HL-60 (cell line): ENCODE measurements around the gene MMP25.
"Not testable (repeated sequence)": the region's sequence is repeated elsewhere in the genome, so short reads cannot be mapped to it uniquely, and the experiment has no call there.

Source experiments
- DNase-seq, 2 experiments: peaks; one replicate each; pipeline ENCODE4 v3.0.0-alpha.2; 2010 to 2020; ENCODE audit warnings: low read depth in 1 of 2, low spot score in 1 of 2
- H3K27ac ChIP-seq: fragments of 250-450 bp; sonication (Bioruptor Pico); replicated peaks from 2 replicates; pipeline ENCODE4 v1.5.1; 2020; ENCODE audit warnings: mild to moderate bottlenecking, moderate library complexity
- H3K27me3 ChIP-seq: fragments of 250-450 bp; sonication (Bioruptor Pico); 2 replicates; pipeline ENCODE4 v1.5.1; 2021; ENCODE audit warnings: mild to moderate bottlenecking, moderate library complexity; ENCODE audit not compliant: insufficient read depth, poor library complexity, severe bottlenecking
- H3K4me3 ChIP-seq: replicated peaks from 2 replicates; pipeline ENCODE4 v1.5.1; 2011; ENCODE audit warnings: mild to moderate bottlenecking, control low read depth, low read length; ENCODE audit not compliant: insufficient read depth
- CTCF ChIP-seq: IDR thresholded peaks from one replicate; pipeline ENCODE4 v1.5.1; 2011; ENCODE audit warnings: low read length, control low read depth, inconsistent platforms; ENCODE audit not compliant: insufficient read depth
- GABPA ChIP-seq: IDR thresholded peaks from 2 replicates; pipeline ENCODE4 v1.6.1; 2012; ENCODE audit warnings: low read depth
- POLR2AphosphoS5 ChIP-seq: IDR thresholded peaks from 2 replicates; pipeline ENCODE4 v1.6.1; 2012; ENCODE audit warnings: low read depth
- REST ChIP-seq: IDR thresholded peaks from 2 replicates; pipeline ENCODE4 v1.6.1; 2012; ENCODE audit warnings: low read depth; ENCODE audit not compliant: insufficient replicate concordance
- SPI1 ChIP-seq: IDR thresholded peaks from 2 replicates; pipeline ENCODE4 v1.6.1; 2012; ENCODE audit warnings: low read depth, mild to moderate bottlenecking, borderline replicate concordance

MMP25 gene

GRCh38 chr16:3050487-3050886, 4.1 kb downstream of the MMP25 start:
- TF ChIP-seq POLR2AphosphoS5, result no peak
- no peak for TF ChIP-seq REST
- TF ChIP-seq SPI1, result no peak
- no peak for TF ChIP-seq GABPA
- TF ChIP-seq CTCF, result no peak
- peak in 1 of 2 experiments; percentile 73 for DNase-seq
- Histone ChIP-seq H3K27ac (peak overlapping the region; percentile 78), H3K4me3 (no peak overlapping the region), H3K27me3 (peaks cover 2% of the 10 kb centered on the region)

GRCh38 chr16:3051009-3051408, 4.6 kb downstream of the MMP25 start:
- no peak for TF ChIP-seq REST
- no peak for TF ChIP-seq CTCF
- no peak for TF ChIP-seq GABPA
- TF ChIP-seq SPI1, result no peak
- no peak for TF ChIP-seq POLR2AphosphoS5
- no peaks in the 10 kb centered on the region for H3K27me3 ChIP-seq
- H3K4me3 ChIP-seq, result no peak overlapping the region
- peak overlapping the region; percentile 78 for H3K27ac ChIP-seq
- DNase-seq, result no peak

GRCh38 chr16:3051494-3051893, 5.1 kb downstream of the MMP25 start:
- DNase-seq, result peak in 1 of 2 experiments; percentile 71
- Histone ChIP-seq H3K27ac (peak overlapping the region; percentile 78), H3K4me3 (no peak overlapping the region), H3K27me3 (no peaks in the 10 kb centered on the region)
- TF ChIP-seq SPI1, result peak; percentile 54; the same call in 1 of the 2 replicates
- TF ChIP-seq GABPA, result no peak
- TF ChIP-seq POLR2AphosphoS5, result no peak
- no peak for TF ChIP-seq REST
- no peak for TF ChIP-seq CTCF

GRCh38 chr16:3052571-3053329, 6.4 kb downstream of the MMP25 start:
- not testable (repeated sequence) for H3K4me3 ChIP-seq, H3K27me3 ChIP-seq
- DNase-seq, result peak in 1 of 2 experiments; percentile 36
- H3K27ac ChIP-seq, result peak overlapping the region; percentile 78; the same call in 1 of the 2 replicates

GRCh38 chr16:3053330-3053710, 7.0 kb downstream of the MMP25 start:
- H3K27ac ChIP-seq, result peak overlapping the region; percentile 55
- H3K27me3 ChIP-seq, H3K4me3 ChIP-seq: not testable (repeated sequence)
- peak in 1 of 2 experiments; percentile 69 for DNase-seq
